ENCODE measurements around the gene USP15.

- no peak for TF ChIP-seq EZH2phosphoT487 (IDR thresholded peaks at IDR 0.05; ENCODE audit: insufficient read depth, low read depth)
- no peak for TF ChIP-seq EZH2 (IDR thresholded peaks at IDR 0.05; ENCODE audit: insufficient read depth, poor library complexity, severe bottlenecking)
Measured at GRCh38 chr12:62375603-62376002, 115.4 kb downstream of the USP15 start.
